Measurements from ENCODE around the gene COMMD1.
"Not testable (repeated sequence)": the region's sequence is repeated elsewhere in the genome, so short reads cannot be mapped to it uniquely, and the experiment has no call there.

The COMMD1 gene

DNA sequence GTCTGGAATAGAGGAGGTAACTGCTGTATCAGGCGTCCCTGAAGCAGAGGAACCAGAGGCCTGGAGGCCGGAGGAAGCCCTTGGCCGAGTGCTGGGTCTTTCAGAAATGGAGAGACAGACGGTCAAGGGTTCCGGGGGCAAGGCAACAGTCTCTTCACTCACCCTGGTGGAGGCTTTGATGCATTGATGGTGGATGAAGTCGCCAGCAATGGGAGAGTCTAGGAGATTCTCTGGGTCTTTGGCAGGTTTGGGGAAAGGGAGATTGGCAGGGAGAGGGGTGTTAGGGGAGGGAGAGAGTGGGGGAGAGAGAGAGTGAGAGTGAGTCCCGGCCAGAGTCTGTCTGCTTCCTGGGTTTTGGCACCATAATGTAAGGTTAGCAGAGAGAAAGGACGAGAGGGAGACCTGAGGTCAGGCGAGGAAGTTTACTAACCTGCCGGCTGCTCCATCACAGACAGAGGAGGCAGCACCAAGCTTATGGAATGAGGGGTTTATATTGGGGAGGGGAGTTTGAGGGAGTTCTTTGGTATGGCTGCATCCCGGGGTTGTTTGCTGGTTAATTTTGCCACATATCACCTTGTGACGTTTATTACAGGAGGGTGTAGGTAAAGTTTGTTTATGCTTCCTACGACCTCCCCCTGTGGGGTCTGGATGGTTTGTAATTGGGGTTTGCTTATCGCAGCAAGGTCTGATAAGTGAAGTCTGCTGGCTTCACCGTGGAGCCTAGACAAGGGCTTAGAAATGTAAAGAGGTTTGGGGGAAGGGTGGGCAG, 19.6 kb downstream of the COMMD1 start:
- DNase-seq: no peak

DNA sequence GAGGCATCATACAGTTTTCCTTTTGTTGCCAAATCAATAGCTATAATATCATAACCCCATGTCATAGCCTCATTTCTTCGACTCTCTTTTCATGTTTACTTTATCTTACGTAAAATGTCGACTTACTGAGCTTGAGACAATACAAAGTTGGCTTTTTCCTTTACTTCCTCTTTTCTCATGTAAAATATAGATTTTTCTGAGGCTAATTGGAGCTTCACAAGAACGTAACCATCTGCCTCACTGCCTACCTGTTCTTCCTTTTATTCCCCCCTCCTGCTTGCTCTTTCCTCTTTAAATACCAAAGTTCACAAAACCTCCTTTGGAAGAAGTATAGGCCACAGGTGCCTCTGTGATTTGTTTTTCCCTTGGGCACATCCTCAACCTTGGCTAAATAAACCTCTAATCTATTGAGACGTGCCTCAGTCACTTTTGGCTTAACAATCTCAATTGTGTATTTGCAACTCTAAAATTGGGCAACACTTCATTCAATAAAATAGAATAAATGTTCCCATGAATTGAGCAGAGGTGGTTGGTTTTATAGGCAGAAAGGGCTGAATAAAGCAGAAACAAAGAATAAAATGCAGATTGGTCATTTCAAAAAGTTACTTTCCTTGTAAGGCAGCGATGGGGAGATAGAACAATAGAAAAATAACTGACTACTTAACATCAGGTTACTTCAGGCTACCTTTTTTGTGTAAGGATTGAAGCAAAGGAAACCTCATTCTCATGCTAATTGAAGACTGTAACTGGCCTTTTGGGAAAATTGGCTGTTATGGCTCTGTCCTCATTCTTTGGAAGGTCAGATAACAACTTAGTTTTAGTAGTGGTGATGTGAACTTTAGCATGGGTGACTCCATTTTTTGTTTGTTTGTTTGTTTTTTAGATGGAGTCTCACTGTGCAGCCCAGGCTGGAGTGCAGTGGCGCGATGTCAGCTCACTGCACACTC, 21.3 kb downstream of the COMMD1 start:
- no peak for DNase-seq

DNA sequence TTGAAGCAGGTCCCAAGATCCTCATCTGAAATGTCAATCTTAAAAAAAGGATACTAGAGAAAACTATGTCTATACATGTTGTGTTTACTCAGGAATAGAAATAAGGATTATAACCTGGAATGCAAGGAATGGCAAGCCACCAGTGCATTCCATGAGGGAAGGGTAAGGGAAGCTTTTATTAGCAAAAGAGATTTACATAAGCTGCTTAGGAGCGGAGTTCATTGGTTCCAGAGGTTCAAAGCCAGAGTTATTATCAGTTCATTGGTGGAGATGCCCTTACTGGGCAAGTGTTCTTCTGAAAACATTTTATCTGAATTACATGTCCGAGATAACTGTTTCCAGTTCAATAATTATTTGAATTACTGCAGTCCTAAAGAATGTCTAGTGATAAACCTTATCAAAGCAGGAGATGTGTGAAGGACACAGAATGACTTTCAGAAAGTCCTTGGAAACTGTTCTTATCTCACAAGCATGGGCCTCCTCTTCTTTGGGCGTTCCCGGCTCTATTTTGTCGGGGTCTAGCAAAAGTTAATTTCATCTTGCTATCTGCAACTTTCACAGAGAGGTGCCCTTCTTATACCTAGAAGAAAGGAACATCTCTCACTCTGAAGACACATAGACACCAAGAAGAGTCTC, 23.5 kb downstream of the COMMD1 start:
- no peak for DNase-seq

GRCh38 chr2:61937098-61937497, 31.6 kb downstream of the COMMD1 start:
- DNase-seq: no peak

DNA sequence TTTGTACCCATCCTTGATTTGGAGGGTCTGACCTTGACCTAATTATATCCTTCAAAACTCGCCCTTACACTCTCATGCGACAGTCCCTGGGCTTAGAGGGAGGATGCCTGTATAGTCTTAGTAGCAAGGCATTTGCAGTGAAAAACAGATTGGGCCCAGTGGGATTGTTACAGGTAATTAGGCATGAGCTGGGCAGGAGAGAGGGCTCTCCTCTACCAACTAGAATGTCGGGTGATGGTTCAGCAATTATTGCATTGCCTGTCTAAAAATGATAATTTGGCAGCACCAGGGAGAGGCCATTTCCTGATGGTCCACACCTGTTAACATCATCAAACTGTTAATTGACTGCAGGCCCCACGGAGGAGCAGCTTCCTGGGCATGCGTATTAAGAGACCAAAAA, 32.4 kb downstream of the COMMD1 start:
- no peak for DNase-seq

GRCh38 chr2:61938511-61938910, 33.0 kb downstream of the COMMD1 start:
- no peak for DNase-seq

DNA sequence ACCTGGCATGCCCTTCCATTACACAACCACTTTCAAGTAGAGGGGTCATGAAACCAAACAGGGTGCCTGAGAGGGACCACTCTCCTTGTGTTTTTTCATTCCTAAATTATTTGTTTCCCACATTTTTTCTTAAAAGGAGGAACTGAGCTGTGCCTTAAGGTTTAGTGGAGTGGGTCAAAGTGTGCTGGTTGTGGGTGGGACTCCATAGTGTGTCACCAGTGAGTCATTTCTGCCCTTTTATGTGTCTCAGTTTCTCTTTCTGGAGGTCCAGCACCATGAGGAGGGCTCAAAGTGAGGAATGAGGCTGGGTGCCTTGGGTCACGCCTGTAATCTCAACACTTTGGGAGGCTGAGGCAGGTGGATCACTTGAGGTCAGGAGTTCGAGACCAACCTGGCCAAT, 37.8 kb downstream of the COMMD1 start:
- DNase-seq: no peak

GRCh38 chr2:61946666-61947065, 41.2 kb downstream of the COMMD1 start:
- DNase-seq: no peak

DNA sequence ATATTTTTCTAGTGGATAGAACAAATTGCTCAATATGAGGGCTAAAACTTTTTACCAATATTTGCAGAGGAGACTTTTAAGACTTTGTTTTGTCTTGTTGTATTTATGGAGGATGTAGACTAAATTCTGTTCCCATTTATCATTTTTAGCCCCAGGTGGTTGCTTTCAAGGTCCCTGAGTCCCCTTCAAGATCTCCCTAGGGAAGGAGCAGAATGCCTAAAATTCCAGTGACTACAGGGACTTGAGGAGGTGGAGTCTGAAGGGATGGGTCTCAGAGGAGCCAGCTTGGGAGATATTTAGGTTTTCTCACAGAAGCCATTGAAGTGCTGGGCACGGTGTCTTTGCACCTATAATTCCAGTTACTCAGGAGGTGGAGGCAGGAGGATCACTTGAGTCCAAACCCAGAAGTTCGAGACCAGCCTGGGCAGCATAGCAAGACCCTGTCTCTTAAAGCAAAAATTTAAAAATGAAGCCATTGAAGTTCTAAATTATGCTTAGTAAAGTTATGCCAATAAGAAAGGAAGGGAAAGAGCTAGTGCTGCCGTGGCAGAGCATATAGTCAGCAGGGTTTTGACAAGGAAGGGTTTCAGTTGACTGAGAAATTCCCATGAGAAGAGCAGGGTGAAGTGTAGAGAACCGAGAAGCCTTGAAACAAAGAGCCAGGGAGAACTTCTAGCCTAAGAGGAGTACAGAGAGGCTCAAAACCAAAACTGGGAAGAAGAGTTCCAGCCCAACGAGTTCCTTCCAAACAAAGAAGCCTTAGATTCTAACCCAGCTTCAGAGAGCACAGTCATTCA, 43.4 kb downstream of the COMMD1 start:
- DNase-seq: no peak

- no peak for DNase-seq
Observed at GRCh38 chr2:61949458-61949713, 43.9 kb downstream of the COMMD1 start.

GRCh38 chr2:61949714-61950560, 44.5 kb downstream of the COMMD1 start:
- no peak for DNase-seq

GRCh38 chr2:61950571-61951315, 45.3 kb downstream of the COMMD1 start:
- no peak for DNase-seq

DNA sequence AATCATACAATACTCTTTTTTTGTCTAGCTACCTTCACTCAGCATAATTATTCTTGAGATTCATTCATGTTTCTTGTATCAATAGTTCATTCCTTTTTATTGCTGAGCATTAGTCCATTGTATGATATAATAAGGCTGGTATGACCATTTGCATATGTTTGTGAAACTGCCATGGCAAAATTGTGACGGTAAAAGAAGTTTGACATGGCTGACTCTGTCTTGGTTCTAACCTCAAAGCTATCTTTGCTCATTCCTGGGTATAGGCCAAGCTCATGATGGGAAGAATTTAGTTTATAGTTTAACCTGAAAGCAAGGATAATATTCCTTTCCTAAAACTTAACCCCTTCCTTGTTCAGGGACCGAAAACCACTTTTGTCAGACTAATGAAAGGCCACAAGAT, 46.4 kb downstream of the COMMD1 start:
- no peak for DNase-seq

DNA sequence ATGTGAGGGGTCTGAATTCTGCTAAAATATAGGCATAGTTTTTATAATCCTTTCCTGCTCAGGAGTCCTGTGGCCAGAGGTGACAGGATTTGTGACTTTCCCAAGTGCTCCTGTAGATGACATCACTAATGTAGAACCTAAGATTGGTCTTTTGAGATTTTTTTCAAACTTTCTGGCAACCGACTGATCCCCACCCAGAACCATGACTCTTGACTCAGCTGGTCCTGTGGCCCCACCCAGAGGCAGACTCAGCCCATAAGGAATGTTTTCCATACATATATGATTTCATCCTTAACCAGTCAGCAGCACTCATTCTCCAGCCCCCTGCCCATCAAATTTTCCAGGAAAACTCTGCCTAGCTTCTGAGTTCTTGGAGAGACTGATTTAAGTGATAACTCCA, 46.8 kb downstream of the COMMD1 start:
- DNase-seq: no peak

DNA sequence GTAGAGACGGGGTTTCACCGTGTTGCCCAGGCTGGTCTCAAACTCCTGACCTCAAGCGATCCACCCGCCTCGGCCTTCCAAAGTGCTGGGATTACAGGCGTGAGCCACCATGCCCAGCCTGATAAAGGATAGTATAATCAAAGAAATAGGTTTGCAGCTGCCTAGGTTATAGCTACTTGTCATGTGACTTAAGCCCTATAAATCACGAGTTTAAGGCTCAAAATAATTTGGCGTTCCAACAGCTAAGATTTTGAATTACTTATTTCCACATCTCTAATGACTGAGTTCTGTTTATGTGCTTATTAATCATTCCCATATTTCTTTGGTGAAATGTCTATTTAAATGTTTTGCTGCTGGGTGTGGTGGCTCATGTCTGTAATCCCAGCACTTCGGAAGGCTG, 49.4 kb downstream of the COMMD1 start:
- DNase-seq: not testable (repeated sequence)

DNA sequence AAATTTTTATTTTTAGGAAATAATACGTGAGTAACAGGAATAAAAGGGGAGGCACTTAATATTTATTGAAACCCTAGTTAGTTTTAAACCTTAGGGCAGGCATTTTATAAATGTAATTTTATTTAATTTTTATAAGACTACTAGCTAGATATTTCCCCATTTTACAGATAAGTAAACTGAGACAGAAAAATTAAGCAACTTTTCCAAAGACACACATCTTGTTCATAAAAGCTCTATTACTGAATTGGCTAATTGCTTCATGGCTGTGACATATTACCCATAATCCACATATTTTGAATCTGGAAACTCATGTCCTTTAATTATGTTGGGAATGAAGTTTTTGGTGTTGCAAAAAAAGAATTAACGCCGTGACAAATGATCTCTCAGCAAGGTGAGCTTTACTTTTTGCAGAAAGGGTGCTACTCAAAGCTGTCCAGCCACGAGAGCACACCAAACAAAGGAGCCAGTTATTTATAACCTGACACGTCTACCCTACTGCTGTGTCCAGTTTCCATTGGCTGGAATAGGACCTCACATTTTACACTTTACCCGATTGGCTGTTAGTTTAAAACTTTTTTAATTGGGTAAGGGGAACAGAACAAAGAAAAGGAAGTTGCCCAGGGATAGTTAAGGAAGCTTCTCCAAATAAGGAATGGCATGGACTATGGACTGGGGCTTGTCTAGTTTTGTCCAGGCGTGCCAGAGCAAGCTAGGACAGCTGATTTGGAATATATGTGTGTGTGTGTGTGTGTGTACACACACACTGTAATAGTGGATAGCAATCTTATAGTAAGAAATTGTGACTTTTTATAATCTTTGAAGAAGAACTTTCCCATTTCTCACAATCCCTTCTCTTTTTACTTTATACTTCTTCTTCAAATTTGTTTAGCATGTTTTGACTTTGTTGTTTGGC, 54.2 kb downstream of the COMMD1 start:
- DNase-seq: no peak

DNA sequence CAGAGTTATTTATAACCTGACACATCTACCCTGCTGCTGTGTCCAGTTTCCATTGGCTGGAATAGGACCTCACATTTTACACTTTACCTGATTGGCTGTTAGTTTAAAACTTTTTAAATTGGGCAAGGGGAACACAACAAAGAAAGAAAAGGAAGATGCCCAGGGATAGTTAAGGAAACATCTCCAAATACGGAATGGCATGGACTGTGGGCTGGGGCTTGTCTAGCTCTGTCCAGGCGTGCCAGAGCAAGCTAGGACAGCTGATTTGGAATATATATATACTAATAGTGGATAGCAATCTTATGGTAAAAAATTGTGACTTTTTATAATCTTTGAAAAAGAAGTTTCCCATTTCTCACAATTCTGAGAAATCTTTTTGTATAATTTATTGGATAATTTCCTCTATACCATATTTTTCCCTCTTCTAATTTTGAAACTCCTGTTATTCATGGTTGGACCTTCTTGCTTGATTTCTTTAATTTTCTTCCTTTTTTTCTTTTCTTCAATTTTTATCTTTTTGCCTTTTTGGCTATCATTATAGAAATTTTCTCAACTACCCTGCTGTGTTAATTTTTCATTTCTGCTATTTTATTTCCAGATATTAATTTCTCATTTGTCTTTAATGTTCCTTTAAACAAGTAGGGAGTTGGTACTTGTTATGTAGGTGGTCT, 55.9 kb downstream of the COMMD1 start:
- no peak for DNase-seq

GRCh38 chr2:61962095-61962984, 56.9 kb downstream of the COMMD1 start:
- DNase-seq: no peak

All from CD4-positive, alpha-beta T cell treated with Interferon alpha-2 for 1 hour (primary cell).